Neural cell (in vitro differentiated cells): ENCODE results near the gene FAM43B.

Experiments used
- CTCF ChIP-seq: fragments of 450-650 bp; IDR thresholded peaks from 2 replicates; pipeline ENCODE4 v1.5.1; 2014; ENCODE audit warnings: antibody characterized with exemption, mild to moderate bottlenecking, moderate library complexity; ENCODE audit not compliant: poor library complexity, severe bottlenecking
- EP300 ChIP-seq: fragments of 450-650 bp; conservative IDR thresholded peaks from 2 replicates; pipeline ENCODE4 v1.6.1; 2014; ENCODE audit warnings: antibody characterized with exemption, mild to moderate bottlenecking, moderate library complexity; ENCODE audit not compliant: poor library complexity, severe bottlenecking
- EZH2 ChIP-seq: fragments of 200-600, 300-800 bp; shearing (Covaris generic), sonication (generic); IDR thresholded peaks from 2 replicates; pipeline ENCODE4 v1.6.1; 2014; ENCODE audit warnings: antibody characterized with exemption, low read length, borderline replicate concordance, mild to moderate bottlenecking; ENCODE audit not compliant: insufficient read depth, poor library complexity, severe bottlenecking
- POLR2AphosphoS5 ChIP-seq: IDR thresholded peaks from 2 replicates; pipeline ENCODE4 v1.6.1; 2012
- SMC3 ChIP-seq: fragments of 450-650 bp; conservative IDR thresholded peaks from 2 replicates; pipeline ENCODE4 v1.6.1; 2014; ENCODE audit warnings: antibody characterized with exemption, mild to moderate bottlenecking, moderate library complexity; ENCODE audit not compliant: poor library complexity
- TF ChIP-seq, protein P1 (sequence below): IDR thresholded peaks from 2 replicates; pipeline ENCODE4 v1.6.1; 2012; ENCODE audit warnings: borderline replicate concordance

DNA sequence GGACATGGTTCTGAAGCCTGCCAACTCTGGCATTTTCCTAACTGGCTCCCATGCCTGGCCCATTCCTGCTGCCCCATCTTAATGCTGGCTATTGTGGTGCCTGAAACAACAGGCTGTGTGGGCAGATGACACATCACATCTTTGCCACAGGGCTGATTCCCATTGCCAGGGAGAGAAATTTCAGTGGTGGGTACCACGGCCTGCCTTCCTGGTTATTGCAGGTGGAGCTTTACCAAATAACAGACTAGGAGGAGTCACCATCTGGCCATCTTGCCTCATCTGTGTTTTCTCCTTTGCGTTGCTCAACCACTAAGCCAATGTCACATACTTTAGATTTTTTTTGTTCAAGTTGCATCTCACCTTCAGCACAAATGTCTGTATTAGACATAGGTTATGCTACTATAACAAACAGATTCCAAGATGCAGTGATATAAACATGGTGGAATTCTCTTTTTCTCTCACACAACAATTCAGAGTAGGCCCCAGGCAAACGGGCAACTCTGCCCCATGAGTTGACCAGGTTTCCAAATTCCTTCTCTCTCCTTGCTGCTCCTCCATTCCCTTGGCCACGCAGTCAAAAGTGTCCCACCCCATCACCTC is 50.6 kb downstream of the FAM43B start:
- TF ChIP-seq CTCF = no peak
- TF ChIP-seq EZH2 = no peak
- no peak for TF ChIP-seq EP300
- no peak for TF ChIP-seq POLR2AphosphoS5
- TF ChIP-seq, protein P1, sequence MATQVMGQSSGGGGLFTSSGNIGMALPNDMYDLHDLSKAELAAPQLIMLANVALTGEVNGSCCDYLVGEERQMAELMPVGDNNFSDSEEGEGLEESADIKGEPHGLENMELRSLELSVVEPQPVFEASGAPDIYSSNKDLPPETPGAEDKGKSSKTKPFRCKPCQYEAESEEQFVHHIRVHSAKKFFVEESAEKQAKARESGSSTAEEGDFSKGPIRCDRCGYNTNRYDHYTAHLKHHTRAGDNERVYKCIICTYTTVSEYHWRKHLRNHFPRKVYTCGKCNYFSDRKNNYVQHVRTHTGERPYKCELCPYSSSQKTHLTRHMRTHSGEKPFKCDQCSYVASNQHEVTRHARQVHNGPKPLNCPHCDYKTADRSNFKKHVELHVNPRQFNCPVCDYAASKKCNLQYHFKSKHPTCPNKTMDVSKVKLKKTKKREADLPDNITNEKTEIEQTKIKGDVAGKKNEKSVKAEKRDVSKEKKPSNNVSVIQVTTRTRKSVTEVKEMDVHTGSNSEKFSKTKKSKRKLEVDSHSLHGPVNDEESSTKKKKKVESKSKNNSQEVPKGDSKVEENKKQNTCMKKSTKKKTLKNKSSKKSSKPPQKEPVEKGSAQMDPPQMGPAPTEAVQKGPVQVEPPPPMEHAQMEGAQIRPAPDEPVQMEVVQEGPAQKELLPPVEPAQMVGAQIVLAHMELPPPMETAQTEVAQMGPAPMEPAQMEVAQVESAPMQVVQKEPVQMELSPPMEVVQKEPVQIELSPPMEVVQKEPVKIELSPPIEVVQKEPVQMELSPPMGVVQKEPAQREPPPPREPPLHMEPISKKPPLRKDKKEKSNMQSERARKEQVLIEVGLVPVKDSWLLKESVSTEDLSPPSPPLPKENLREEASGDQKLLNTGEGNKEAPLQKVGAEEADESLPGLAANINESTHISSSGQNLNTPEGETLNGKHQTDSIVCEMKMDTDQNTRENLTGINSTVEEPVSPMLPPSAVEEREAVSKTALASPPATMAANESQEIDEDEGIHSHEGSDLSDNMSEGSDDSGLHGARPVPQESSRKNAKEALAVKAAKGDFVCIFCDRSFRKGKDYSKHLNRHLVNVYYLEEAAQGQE = no peak
- TF ChIP-seq SMC3 = no peak
